IPS DF 19.7 (cell line): ENCODE measurements around the gene ACBD5.
"Not testable (repeated sequence)": the region's sequence is repeated elsewhere in the genome, so short reads cannot be mapped to it uniquely, and the experiment has no call there.

ENCODE experiments used
- DNase-seq: peaks from one replicate; pipeline ENCODE4 v3.0.0-alpha.2; 2013; ENCODE audit warnings: low read depth, low spot score

The ACBD5 gene

DNA sequence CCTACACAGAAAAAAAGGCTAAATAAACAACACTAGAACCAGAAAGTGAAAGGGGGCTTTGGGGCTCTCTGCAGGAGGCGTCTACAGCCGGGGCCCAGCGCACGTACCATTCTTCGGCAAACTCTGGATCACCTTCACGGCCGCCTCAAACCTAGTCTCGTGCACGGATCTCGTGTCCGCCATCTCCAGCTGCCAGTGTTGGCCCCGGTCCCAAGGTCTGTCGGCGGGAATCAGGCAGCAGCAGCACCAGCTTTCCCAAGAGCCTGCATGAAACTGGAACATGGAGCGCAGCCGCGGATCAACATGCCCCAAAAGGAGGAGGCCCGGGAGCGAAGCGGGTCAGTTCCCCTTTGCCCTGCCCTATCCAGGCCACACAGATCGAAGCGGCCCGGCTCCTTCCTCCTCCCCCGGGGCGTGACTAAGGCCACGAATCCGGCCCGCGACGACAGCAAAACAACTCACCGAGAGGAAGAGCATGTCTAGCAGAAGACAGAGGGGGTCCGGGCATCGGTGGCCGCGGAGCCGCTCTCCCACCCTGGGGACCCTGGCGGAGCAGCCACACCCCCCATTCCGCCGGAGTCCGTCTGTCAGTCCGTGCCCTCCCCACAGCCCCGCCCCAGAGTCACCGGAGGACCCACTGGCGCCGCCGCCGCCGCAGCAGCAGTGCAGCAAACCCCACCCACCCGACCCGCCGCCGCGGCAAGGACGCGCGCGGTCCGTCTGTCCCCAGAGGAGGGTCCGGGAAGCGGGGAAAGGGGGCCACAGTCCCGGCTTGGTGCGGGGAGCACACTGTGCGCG lies at the start of gene ACBD5:
TSS of gene ACBD5 (minus strand) at position 586 of the 798 bp plus-strand sequence. CDS start at position 477, 109 bp downstream.
- peak; percentile 30 for DNase-seq

- no peak for DNase-seq
These were observed 44.5 kb upstream of the ACBD5 start for GRCh38 chr10:27285093-27285492.

DNA sequence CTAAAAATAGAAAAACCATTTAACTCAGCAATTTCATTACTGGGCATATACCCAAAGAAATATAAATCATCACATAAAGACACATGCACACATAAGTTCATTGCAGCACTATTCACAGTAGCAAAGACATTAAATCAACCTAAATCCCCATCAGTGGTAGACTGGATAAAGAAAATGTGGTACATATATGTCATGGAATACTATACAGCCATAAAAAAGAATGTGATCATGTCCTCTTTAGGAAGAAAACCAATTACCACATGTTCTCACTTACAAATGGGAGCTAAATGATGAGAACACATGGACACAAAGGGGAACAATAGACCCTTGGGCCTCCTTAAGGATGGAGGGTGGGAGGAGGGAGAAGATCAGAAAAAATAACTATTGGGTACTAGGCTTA lies 36.0 kb upstream of the ACBD5 start:
- no peak for DNase-seq

- not testable (repeated sequence) for DNase-seq
These were observed 25.4 kb upstream of the ACBD5 start for GRCh38 chr10:27266025-27266424.

GRCh38 chr10:27262788-27263187 lies 22.2 kb upstream of the ACBD5 start:
- DNase-seq: not testable (repeated sequence)

- DNase-seq: no peak
These were observed 18.5 kb upstream of the ACBD5 start for GRCh38 chr10:27258838-27259812.

GRCh38 chr10:27258492-27258837 lies 17.9 kb upstream of the ACBD5 start:
- no peak for DNase-seq

DNA sequence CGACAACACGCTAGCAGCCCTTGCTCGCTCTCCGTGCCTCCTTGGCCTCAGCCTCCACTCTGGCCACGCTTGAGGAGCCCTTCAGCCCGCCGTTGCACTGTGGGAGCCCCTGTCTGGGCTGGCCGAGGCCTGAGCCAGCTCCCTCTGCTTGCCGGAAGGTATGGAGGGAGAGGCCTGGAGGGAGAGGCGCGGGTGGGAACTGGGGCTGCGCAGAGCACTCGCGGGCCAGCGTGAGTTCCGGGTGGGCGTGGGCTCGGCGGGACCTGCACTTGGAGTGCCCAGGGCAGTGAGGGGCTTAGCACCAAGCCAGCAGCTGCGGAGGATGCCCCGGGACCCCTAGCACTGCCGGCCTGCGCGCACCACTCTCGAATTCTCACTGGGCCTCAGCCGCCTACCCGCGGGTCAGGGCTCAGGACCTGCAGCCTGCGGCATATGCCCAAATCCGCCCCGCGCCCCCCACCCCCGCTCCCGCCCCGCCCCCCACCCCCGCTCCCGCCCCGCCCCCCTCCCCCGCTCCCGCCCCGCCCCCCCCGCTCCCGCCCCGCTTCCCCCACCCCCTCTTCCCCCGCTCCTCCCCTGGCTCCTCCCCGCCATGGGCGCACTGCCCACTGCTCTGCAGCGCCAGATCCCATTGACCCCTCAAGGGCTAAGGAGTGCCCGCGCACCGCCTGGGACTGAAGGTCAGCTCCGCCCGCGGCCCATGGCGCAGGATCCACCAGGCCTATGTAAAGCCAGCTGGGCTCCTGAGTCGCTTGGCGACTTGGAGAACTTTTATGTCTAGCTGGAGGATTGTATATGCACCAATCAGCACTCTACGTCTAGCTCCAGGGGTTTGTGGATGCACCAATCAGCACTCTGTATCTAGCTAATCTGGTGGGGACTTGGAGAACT lies 15.9 kb upstream of the ACBD5 start:
- DNase-seq: no peak

GRCh38 chr10:27253576-27253975 lies 13.0 kb upstream of the ACBD5 start:
- DNase-seq: no peak

DNA sequence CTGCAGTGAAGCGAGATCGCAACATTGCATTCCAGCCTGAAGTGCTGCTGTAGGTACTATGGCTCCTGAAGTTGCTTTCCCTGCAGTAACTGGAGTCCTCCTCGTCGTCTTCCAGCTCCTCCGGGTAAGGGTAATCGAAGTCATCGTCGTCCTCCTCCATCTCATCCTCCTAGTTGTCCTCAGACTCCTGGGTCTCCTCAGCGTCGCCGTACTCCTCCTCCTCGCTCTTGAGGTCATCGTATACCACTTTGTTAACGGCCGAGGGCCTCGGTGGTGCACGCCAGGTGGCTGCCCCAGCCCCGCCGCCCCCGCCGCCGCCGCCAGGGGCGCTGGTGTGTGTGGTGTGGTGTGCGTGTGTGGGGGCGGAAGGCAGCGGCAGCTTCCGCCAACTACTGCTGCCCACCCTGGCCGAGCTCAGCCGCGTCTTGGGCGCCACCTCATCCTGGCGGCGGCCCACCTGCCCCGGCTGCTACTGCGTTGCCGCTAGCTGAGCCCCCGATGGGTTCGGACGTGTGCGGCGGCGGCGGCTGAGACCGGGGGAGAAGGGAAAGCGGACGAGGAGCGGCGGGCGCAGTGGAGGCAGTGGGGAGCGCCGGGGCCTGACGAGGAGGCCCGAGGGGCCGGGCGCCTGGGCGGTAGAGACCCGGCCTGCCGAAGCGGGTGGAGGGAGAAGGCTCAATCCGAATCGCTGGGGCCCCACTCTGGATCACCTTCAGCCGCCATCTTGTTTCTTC lies 11.8 kb upstream of the ACBD5 start:
- DNase-seq: no peak

DNA sequence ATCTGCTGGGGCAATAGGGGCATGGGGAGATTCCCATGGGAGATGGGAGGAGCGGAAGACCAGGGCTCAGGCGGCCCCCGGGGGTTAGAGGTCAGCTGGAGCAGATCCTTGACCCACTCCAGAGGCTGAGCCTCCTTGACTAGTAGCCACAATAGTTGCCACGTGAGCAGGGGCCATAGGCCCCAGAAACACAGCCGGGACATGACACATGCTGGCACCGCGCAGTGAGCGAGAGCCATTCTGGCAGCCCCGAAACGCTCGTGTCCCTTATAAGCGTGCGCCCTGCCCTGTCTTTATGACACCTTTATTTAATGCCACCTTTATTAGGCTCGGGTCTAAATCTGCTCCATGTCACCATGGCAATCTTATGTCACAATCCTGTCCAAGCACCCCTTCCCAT lies 11.0 kb upstream of the ACBD5 start:
- DNase-seq: no peak

- no peak for DNase-seq
These were observed 7.6 kb upstream of the ACBD5 start for GRCh38 chr10:27248215-27248614.

DNA sequence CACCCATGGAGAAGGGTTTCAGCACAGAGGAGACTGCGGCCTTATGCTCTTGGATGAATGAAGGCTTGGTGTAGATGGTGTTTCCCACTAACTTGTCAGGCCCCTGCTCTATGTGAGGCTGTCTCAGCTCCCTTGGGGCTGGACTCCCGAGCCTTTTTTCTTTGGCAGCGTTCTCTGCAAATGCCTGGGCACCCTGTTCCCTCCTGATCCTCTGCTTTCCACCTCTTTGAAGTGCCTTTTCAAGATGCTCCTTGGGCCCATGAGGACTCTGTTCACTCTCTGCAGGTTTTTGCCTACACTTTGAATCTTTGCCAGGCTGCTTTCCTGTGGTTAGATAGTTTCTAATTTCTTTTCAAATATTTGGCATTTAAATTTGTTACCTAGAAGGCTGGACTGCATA lies 6.8 kb upstream of the ACBD5 start:
- no peak for DNase-seq

DNA sequence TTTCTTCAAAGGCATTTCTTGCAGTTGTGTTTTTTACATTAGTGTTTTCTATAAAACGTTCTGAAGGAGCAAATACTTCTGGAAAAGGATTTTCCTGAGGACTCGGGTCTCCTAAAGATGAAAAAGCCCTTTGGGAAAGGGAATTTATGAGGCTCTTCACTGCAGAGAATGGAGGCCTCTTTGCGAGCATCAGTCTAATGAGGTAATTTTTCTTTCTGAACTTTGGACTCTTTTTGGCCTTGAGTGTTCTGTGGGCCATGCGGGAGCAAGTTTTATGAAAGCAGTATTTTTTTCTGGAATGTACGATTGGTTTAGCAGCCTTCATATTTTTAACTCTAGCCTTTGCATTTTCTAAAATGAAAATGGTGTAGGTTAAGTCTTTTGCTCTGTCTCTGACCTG lies 6.4 kb upstream of the ACBD5 start:
- no peak for DNase-seq

GRCh38 chr10:27245836-27246235 lies 5.2 kb upstream of the ACBD5 start:
- DNase-seq: no peak

DNA sequence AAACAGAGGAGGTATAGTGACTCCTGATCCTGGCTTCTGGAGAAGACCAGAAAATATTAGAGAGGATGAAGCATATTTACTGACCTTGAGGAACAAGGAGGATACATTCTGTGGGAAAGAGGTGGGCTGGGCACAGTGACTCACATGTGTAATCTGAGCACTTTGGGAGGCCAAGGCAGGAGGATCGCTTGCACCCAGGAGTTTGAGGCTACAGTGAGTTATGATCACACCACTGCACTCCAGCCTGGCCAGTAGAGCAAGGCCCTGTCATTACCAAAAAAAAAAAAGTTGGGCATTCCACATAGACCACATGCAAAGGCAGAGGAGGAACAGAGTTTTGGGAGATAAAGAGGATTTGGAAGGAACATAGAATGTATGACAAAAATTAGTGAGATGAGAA lies 4.4 kb upstream of the ACBD5 start:
- no peak for DNase-seq

GRCh38 chr10:27242951-27243551 lies 2.5 kb upstream of the ACBD5 start:
- peak; percentile 42 for DNase-seq

GRCh38 chr10:27242473-27242950 lies 1.9 kb upstream of the ACBD5 start:
- DNase-seq: no peak

- peak; percentile 90 for DNase-seq
These were observed 1.3 kb upstream of the ACBD5 start for GRCh38 chr10:27241652-27242472.
